ENCODE results near the gene GBP7. TPM values are rescaled to one million over a fixed set of nuclear protein-coding genes. Genes with fewer than 3 reads are reported as not detected.

GBP7 gene
- total and polyA plus RNA-seq, 8 donors, result 0.09 TPM; not detected in 7

- 90 to 92% methylated on average over 8 of the region's 8 CpGs for WGBS, 2 donors
- intact Hi-C loops (cut with DNase I), result no loop called here
These were observed 54.2 kb downstream of the GBP7 start for GRCh38 chr1:89121641-89122040.

GRCh38 chr1:89114662-89115061, 61.1 kb downstream of the GBP7 start:
- Histone ChIP-seq H3K9me3 (no peaks in the 10 kb centered on the region), H3K4me3 (no peak overlapping the region), H3K27me3 (no peaks in the 10 kb centered on the region), H3K27ac (no peak overlapping the region), H3K4me1 (no peaks in the 10 kb centered on the region), H3K36me3 (peaks cover 0 to 9% (median 0%) of the 10 kb centered on the region in 3 donors)
- DNase-seq, result no peak
- 58 to 72% methylated on average over 2 of the region's 2 CpGs for WGBS, 2 donors
- no peak for FAIRE-seq
- intact Hi-C loops (cut with DNase I), result no loop called here
- no peak for TF ChIP-seq CTCF (IDR thresholded peaks at IDR 0.05)
- ATAC-seq, result no peak

More at GRCh38 chr1:89121641-89122040, 54.2 kb downstream of the GBP7 start:
- FAIRE-seq (no peak), DNase-seq (no peak), ATAC-seq (no peak)
- no peaks in the 10 kb centered on the region for H3K36me3 ChIP-seq
- no peak overlapping the region for H3K27ac ChIP-seq
- TF ChIP-seq CTCF (IDR thresholded peaks at IDR 0.05), result no peak
- H3K27me3 ChIP-seq, result no peaks in the 10 kb centered on the region
- H3K9me3 ChIP-seq, result no peaks in the 10 kb centered on the region
- peaks cover 0 to 12% (median 0%) of the 10 kb centered on the region in 3 donors for H3K4me1 ChIP-seq
- no peak overlapping the region for H3K4me3 ChIP-seq

GRCh38 chr1:89112871-89113613, 62.8 kb downstream of the GBP7 start:
- 68 to 72% methylated on average over 5 of the region's 5 CpGs for WGBS, 2 donors
- no peak for DNase-seq
- ATAC-seq, result no peak
- no peak overlapping the region for H3K27ac ChIP-seq
- peaks cover 0 to 9% (median 0%) of the 10 kb centered on the region in 3 donors for H3K36me3 ChIP-seq
- no peaks in the 10 kb centered on the region for H3K4me1 ChIP-seq
- no peaks in the 10 kb centered on the region for H3K27me3 ChIP-seq
- intact Hi-C loops (cut with DNase I), result no loop called here
- FAIRE-seq, result no peak
- no peak for TF ChIP-seq CTCF (IDR thresholded peaks at IDR 0.05)
- H3K4me3 ChIP-seq, result no peak overlapping the region
- H3K9me3 ChIP-seq, result no peaks in the 10 kb centered on the region

GRCh38 chr1:89104687-89105086, 71.1 kb downstream of the GBP7 start:
- ATAC-seq, result no peak
- no peak for DNase-seq
- Histone ChIP-seq H3K4me1 (no peaks in the 10 kb centered on the region), H3K4me3 (no peak overlapping the region), H3K36me3 (no peaks in the 10 kb centered on the region), H3K27me3 (no peaks in the 10 kb centered on the region), H3K27ac (no peak overlapping the region), H3K9me3 (no peaks in the 10 kb centered on the region)
- no peak for TF ChIP-seq CTCF (IDR thresholded peaks at IDR 0.05)
- WGBS, 2 donors, result 87 to 91% methylated on average over 17 of the region's 17 CpGs
- intact Hi-C loops (cut with DNase I), result no loop called here
- no peak for FAIRE-seq

GRCh38 chr1:89104147-89104546, 71.7 kb downstream of the GBP7 start:
- TF ChIP-seq CTCF (IDR thresholded peaks at IDR 0.05), result no peak
- Histone ChIP-seq H3K4me3 (no peak overlapping the region), H3K36me3 (no peaks in the 10 kb centered on the region), H3K27me3 (no peaks in the 10 kb centered on the region), H3K4me1 (no peaks in the 10 kb centered on the region), H3K9me3 (no peaks in the 10 kb centered on the region), H3K27ac (no peak overlapping the region)
- intact Hi-C loops (cut with DNase I), result no loop called here
- DNase-seq (no peak), ATAC-seq (no peak), FAIRE-seq (no peak)
- WGBS, 2 donors, result 71 to 80% methylated on average over 2 of the region's 2 CpGs
